Fibroblast of the aortic adventitia (primary cell): Measurements from ENCODE around the gene CFAP97D1. TPM values are rescaled to one million over a fixed set of nuclear protein-coding genes. Genes with fewer than 3 reads are reported as not detected.

Experiments
- DNase-seq: peaks from one replicate; pipeline ENCODE4 v3.0.0-alpha.2; 2010; ENCODE audit warnings: low read depth
- H3K4me3 ChIP-seq: 2 replicates; pipeline ENCODE4 v1.5.1; 2011; ENCODE audit warnings: low read depth, mild to moderate bottlenecking, control low read depth, low read length, moderate library complexity
- CTCF ChIP-seq: IDR thresholded peaks from 2 replicates; pipeline ENCODE4 v1.5.1; 2011; ENCODE audit warnings: mild to moderate bottlenecking, low read length, control low read depth, inconsistent platforms; ENCODE audit not compliant: insufficient read depth
- total RNA-seq: library from RNA; depleted of rRNA; stranded (reverse); fragments of >200 nt; gene quantifications from 2 replicates; pipeline ENCODE4 v1.2.3, GENCODE V29; 2012; ENCODE audit warnings: low replicate concordance

Gene CFAP97D1
- total RNA-seq, 1 donor, result not detected

- no peak overlapping the region for H3K4me3 ChIP-seq
- no peak for DNase-seq
- no peak for TF ChIP-seq CTCF
These were observed 13.1 kb upstream of the CFAP97D1 start for GRCh38 chr17:43767053-43767712.

GRCh38 chr17:43767713-43768059 lies 12.5 kb upstream of the CFAP97D1 start:
- no peak for DNase-seq
- no peak for TF ChIP-seq CTCF
- no peak overlapping the region for H3K4me3 ChIP-seq

- DNase-seq, result no peak
- no peak overlapping the region for H3K4me3 ChIP-seq
- TF ChIP-seq CTCF, result no peak
These were observed 11.9 kb upstream of the CFAP97D1 start for GRCh38 chr17:43768382-43768781.

- no peak overlapping the region for H3K4me3 ChIP-seq
- no peak for DNase-seq
- TF ChIP-seq CTCF, result no peak
These were observed 11.3 kb upstream of the CFAP97D1 start for GRCh38 chr17:43768943-43769342.

- no peak overlapping the region for H3K4me3 ChIP-seq
- no peak for TF ChIP-seq CTCF
- no peak for DNase-seq
These were observed 10.8 kb upstream of the CFAP97D1 start for GRCh38 chr17:43769426-43769825.

GRCh38 chr17:43769859-43770258 lies 10.4 kb upstream of the CFAP97D1 start:
- H3K4me3 ChIP-seq, result no peak overlapping the region
- no peak for TF ChIP-seq CTCF
- DNase-seq, result no peak

GRCh38 chr17:43770957-43771356 lies 9.3 kb upstream of the CFAP97D1 start:
- DNase-seq, result no peak
- TF ChIP-seq CTCF, result no peak
- no peak overlapping the region for H3K4me3 ChIP-seq
